ENCODE data around the gene CLSTN2. TPM values are rescaled to one million over a fixed set of nuclear protein-coding genes. Genes with fewer than 3 reads are reported as not detected.

The CLSTN2 gene
- total and polyA plus RNA-seq, 2 experiments from 2014 or later, result 3.5 to 7.0 TPM

GRCh38 chr3:140579260-140579659 lies 644.3 kb downstream of the CLSTN2 start:
- no peak for TF ChIP-seq CTCF (IDR thresholded peaks at IDR 0.05; ENCODE audit: low read depth, low read length)
- no peaks in the 10 kb centered on the region for H3K36me3 ChIP-seq
- no peaks in the 10 kb centered on the region for H3K4me1 ChIP-seq (ENCODE audit: low read depth)
- no peaks in the 10 kb centered on the region for H3K27me3 ChIP-seq
- DNase-seq (ENCODE audit: low read depth in 1 of 2, low spot score in 1 of 2), result no peak
- H3K9me3 ChIP-seq (ENCODE audit: low read depth), result no peaks in the 10 kb centered on the region
- no peak overlapping the region for H3K27ac ChIP-seq
- H3K4me3 ChIP-seq, result no peak overlapping the region

GRCh38 chr3:140580746-140581145 lies 645.8 kb downstream of the CLSTN2 start:
- Histone ChIP-seq H3K36me3 (no peaks in the 10 kb centered on the region), H3K9me3 (ENCODE audit: low read depth) (no peaks in the 10 kb centered on the region), H3K4me1 (ENCODE audit: low read depth) (no peaks in the 10 kb centered on the region), H3K27me3 (no peaks in the 10 kb centered on the region), H3K27ac (no peak overlapping the region), H3K4me3 (no peak overlapping the region)
- DNase-seq (ENCODE audit: low read depth in 1 of 2, low spot score in 1 of 2), result no peak
- no peak for TF ChIP-seq CTCF (IDR thresholded peaks at IDR 0.05; ENCODE audit: low read depth, low read length)

- TF ChIP-seq CTCF (IDR thresholded peaks at IDR 0.05; ENCODE audit: low read depth, low read length), result no peak
- H3K27me3 ChIP-seq, result no peaks in the 10 kb centered on the region
- no peak for DNase-seq (ENCODE audit: low read depth in 1 of 2, low spot score in 1 of 2)
Observed at GRCh38 chr3:140584549-140584948, 649.6 kb downstream of the CLSTN2 start.

DNA sequence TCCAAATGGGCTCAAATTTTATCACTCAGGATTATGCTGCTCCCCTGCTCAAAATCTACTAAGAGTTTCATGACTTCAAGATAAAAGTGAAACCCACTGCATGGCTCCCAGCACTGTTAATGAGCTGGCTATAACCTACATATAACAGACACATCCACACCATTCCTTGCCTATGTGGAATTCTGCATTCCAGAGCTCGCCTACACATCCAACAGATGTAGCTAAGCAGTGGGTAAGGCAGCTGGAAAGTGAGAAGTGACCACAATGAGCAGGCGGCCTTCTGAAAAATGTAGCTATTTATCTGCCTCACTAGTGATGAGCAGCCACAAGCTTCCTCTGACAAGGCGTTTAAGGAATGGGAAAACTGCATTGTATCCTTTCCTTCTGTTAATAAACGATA lies 650.8 kb downstream of the CLSTN2 start:
- Histone ChIP-seq H3K9me3 (ENCODE audit: low read depth) (no peaks in the 10 kb centered on the region), H3K4me3 (no peak overlapping the region), H3K27me3 (no peaks in the 10 kb centered on the region), H3K4me1 (ENCODE audit: low read depth) (no peaks in the 10 kb centered on the region), H3K36me3 (no peaks in the 10 kb centered on the region), H3K27ac (no peak overlapping the region)
- peak in 1 of 2 donors; percentile 77 for DNase-seq (ENCODE audit: low read depth in 1 of 2, low spot score in 1 of 2)
- TF ChIP-seq CTCF (IDR thresholded peaks at IDR 0.05; ENCODE audit: low read depth, low read length), result no peak

More at GRCh38 chr3:140584549-140584948, 649.6 kb downstream of the CLSTN2 start:
- no peaks in the 10 kb centered on the region for H3K36me3 ChIP-seq
- H3K4me1 ChIP-seq (ENCODE audit: low read depth), result no peaks in the 10 kb centered on the region
- no peaks in the 10 kb centered on the region for H3K9me3 ChIP-seq (ENCODE audit: low read depth)
- H3K27ac ChIP-seq, result no peak overlapping the region
- no peak overlapping the region for H3K4me3 ChIP-seq

- H3K4me1 ChIP-seq (ENCODE audit: low read depth), result no peaks in the 10 kb centered on the region
- H3K27me3 ChIP-seq, result no peaks in the 10 kb centered on the region
- peak in 1 of 2 donors; percentile 1 for DNase-seq (ENCODE audit: low read depth in 1 of 2, low spot score in 1 of 2)
- H3K9me3 ChIP-seq (ENCODE audit: low read depth), result no peaks in the 10 kb centered on the region
- H3K36me3 ChIP-seq, result no peaks in the 10 kb centered on the region
- H3K27ac ChIP-seq, result no peak overlapping the region
- no peak for TF ChIP-seq CTCF (IDR thresholded peaks at IDR 0.05; ENCODE audit: low read depth, low read length)
- no peak overlapping the region for H3K4me3 ChIP-seq
Observed at GRCh38 chr3:140586311-140586710, 651.3 kb downstream of the CLSTN2 start.

- H3K9me3 ChIP-seq (ENCODE audit: low read depth), result no peaks in the 10 kb centered on the region
- H3K4me3 ChIP-seq, result no peak overlapping the region
- no peak for DNase-seq (ENCODE audit: low read depth in 1 of 2, low spot score in 1 of 2)
- no peaks in the 10 kb centered on the region for H3K4me1 ChIP-seq (ENCODE audit: low read depth)
- H3K36me3 ChIP-seq, result no peaks in the 10 kb centered on the region
- H3K27me3 ChIP-seq, result no peaks in the 10 kb centered on the region
- no peak for TF ChIP-seq CTCF (IDR thresholded peaks at IDR 0.05; ENCODE audit: low read depth, low read length)
- no peak overlapping the region for H3K27ac ChIP-seq
Observed at GRCh38 chr3:140588558-140588957, 653.6 kb downstream of the CLSTN2 start.

All from cardiac muscle cell (in vitro differentiated cells and primary cell).